Activated T-helper 17 cell treated with anti-CD3 and anti-CD28 coated beads, Interleukin-2, amount 50 U/mL, for 72 hours (primary cell): Measurements from ENCODE around the gene AUTS2. TPM values are rescaled to one million over a fixed set of nuclear protein-coding genes. Genes with fewer than 3 reads are reported as not detected.
A peak's percentile ranks its signal among the peaks of the same experiment; 100 is the strongest.

ENCODE experiments used
- ATAC-seq: fragments of 150-1000 bp; cut with Tn5 transposase; replicated peaks from 2 replicates; pipeline ENCODE4 v1.10.0; 2021; ENCODE audit warnings: mild to moderate bottlenecking, moderate library complexity
- H3K27ac Mint-ChIP-seq: one replicate; pipeline ENCODE4 v1.8.0; 2022; ENCODE audit warnings: mixed read lengths
- H3K27me3 Mint-ChIP-seq: one replicate; pipeline ENCODE4 v1.8.0; 2022; ENCODE audit warnings: mixed read lengths
- H3K36me3 Mint-ChIP-seq: one replicate; pipeline ENCODE4 v1.8.0; 2022; ENCODE audit warnings: low read depth, mild to moderate bottlenecking, mixed read lengths
- H3K4me1 Mint-ChIP-seq: one replicate; pipeline ENCODE4 v1.8.0; 2022; ENCODE audit warnings: mixed read lengths
- H3K4me3 Mint-ChIP-seq: one replicate; pipeline ENCODE4 v1.8.0; 2022; ENCODE audit warnings: mild to moderate bottlenecking, mixed read lengths
- H3K9me3 Mint-ChIP-seq: one replicate; pipeline ENCODE4 v1.8.0; 2022; ENCODE audit warnings: mixed read lengths
- total RNA-seq, 2 donors: library from RNA; stranded (reverse); gene quantifications; one replicate each; pipeline ENCODE4 v1.2.3, GENCODE V29; 2022

The AUTS2 gene
- total RNA-seq, 2 donors from 2014 or later: 20.1 to 39.9 TPM

DNA sequence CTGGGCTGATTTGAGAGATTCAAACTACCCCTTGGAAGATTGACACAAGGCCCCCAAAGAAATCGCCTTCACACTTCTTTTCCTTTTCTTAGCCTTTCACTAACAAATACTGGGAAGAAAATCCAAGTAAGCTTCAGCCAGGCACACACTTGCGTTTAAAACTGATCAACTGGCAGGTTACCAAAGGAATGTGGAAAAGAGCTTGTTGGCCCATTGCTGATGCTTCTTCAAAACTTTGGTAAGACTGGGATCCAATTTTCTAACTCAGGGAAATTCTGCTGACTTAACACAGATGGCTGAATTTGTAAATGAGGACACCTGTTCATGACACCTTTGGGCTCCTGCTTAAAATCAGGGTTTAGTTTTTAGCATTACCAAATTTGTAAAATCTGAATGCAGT lies 1069.1 kb downstream of the AUTS2 start:
- no peaks in the 10 kb centered on the region for H3K27me3 Mint-ChIP-seq

DNA sequence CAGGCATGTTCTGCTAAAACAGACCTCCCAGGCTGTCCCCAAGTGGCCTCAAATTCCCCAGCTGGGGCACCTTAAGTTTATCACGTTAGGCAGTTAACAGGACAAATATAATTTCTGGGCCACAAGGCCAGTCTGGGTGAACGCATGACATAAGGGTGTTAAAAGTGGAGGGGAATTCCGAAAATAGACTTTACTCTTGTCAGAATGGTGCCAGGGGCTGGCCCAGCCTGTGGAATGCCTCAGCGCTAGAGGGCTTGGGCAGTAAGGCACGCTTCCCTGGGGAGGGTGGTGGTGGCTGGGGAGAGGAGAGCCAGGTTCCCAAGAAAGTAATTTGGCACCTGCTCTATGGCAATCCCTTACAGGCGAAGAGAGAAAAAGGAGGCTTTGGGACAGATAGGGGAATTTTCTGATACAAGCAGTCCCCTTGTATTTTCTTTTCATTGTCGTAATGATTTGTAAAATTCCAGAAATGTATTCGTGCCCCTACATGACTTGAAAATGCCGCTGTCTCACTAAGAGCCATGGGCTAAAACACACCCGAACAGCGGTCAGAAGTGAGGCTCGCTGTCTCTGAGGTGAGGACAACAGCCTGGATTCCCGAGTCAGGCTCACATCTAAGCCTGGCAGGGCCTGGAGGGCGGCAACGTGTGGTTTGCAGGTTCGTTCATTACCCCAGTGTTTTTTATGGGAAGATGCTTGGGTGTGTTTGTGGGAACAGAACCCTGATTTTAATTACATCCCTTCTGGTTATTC lies 1070.5 kb downstream of the AUTS2 start:
- H3K27me3 Mint-ChIP-seq: no peaks in the 10 kb centered on the region
- H3K9me3 Mint-ChIP-seq: no peaks in the 10 kb centered on the region
- H3K27ac Mint-ChIP-seq: no peak overlapping the region
- ATAC-seq: no peak
- no peak overlapping the region for H3K4me3 Mint-ChIP-seq
- no peaks in the 10 kb centered on the region for H3K36me3 Mint-ChIP-seq
- peaks cover 4% of the 10 kb centered on the region for H3K4me1 Mint-ChIP-seq

More for the DNA sequence above, 1069.1 kb downstream of the AUTS2 start:
- Mint-ChIP-seq H3K4me3 (no peak overlapping the region), H3K27ac (no peak overlapping the region), H3K9me3 (no peaks in the 10 kb centered on the region), H3K4me1 (peaks cover 4% of the 10 kb centered on the region), H3K36me3 (no peaks in the 10 kb centered on the region)
- no peak for ATAC-seq

DNA sequence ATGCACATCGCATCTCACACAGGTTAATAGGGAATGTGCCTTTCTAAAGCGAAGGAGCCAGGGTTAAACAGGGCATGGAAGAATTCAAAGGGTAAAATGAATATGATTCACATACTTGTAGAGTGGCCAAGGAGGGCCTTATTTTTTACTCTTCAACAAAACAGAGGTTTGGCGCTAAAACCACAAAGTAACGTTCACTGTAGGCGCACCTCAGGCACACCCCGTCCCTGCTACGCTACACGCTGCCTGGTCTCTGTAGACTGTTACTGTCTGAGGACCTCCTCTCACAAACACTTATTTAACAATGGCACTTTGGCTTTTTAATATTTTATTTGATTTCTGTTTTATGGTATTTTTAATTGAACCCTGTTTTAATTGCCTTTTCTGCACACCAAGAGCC lies 1071.6 kb downstream of the AUTS2 start:
- Mint-ChIP-seq H3K27ac (no peak overlapping the region), H3K4me1 (peaks cover 4% of the 10 kb centered on the region), H3K4me3 (peak overlapping the region; percentile 42), H3K27me3 (no peaks in the 10 kb centered on the region), H3K9me3 (no peaks in the 10 kb centered on the region), H3K36me3 (no peaks in the 10 kb centered on the region)
- ATAC-seq: peak; percentile 75

DNA sequence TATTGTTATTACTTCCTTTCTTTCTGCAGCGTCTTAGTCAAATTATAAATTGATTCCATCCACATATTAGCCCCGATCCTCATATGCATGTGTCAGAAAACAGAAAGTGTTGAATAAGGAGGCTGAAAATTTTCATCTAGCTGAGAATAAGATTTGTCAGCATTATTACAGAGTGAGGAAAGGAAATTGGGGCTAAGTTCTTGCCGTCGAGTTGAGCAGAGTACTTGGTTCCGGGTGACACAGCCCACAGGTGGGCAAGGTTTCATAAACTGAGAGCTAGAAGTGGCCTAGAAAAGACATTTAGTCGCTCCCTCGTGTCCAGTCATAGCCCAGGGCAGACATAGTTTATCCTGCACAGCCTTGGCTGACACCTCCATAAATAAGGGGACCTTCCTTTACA lies 1072.0 kb downstream of the AUTS2 start:
- H3K27me3 Mint-ChIP-seq: no peaks in the 10 kb centered on the region

DNA sequence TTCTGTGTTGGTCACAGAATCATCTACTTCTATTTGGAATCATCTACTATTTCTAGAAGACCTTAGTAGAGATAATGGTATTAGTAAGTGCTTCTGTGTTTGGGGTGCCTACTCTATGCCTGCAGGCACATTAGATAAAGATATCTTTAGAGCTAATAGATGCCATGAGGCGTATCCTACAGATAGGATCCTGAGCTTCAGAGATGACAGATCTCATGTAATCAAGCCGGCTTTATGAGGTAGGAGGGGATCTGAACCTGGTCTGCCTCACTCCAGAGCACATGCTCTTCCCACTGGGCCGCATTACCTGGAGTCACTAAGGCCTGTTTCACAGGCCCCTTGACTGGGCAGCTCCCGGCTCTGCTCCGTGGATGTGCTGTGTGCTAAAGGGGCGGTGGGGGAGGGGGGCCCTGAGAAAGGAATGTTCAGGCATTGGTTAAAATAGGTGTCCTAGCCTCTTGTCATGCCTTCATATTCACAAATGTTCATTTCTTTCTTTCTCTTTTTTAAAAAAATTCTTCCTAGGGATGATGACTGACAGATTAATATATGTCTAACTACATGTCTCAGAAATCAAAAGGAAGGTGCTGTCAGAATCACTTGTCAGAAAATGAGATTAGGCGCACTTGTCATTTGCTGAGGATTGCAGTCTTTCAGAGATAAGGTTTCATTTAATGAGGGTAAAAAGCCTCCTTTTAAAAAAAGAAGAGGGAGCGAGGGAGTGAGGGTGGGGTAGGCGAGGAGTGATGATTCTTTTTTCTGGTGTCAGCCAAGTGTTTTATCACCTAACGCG lies 1075.7 kb downstream of the AUTS2 start:
- ATAC-seq: no peak
- H3K36me3 Mint-ChIP-seq: no peaks in the 10 kb centered on the region

More for the DNA sequence above, 1072.0 kb downstream of the AUTS2 start:
- H3K27ac Mint-ChIP-seq: no peak overlapping the region
- H3K4me1 Mint-ChIP-seq: peaks cover 4% of the 10 kb centered on the region
- no peaks in the 10 kb centered on the region for H3K36me3 Mint-ChIP-seq
- peak overlapping the region; percentile 42 for H3K4me3 Mint-ChIP-seq
- ATAC-seq: peak; percentile 39
- no peaks in the 10 kb centered on the region for H3K9me3 Mint-ChIP-seq

DNA sequence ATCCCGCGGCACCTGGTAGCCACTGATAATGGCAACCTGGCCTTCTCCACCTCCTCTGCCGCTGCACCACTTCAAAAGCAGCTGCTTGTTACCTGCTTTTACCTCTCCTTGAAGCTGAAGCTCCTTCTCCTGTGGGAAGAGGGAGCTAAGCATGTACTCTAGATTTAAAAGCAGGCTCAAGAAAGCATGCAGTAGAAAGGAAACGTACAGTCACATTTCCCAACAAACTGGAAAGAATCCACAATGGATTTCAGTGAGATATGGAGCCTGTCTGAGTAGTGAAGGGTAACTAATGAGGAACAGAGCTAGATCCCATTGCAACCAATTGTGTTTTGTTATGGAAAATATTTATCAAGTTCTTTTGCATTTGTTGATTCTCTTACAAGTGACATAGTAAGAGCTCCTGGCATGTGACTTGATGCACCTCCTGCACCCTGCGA lies 1076.3 kb downstream of the AUTS2 start:
- H3K27me3 Mint-ChIP-seq: peaks cover 4% of the 10 kb centered on the region
- no peak for ATAC-seq
- H3K4me1 Mint-ChIP-seq: peaks cover 11% of the 10 kb centered on the region
- no peak overlapping the region for H3K4me3 Mint-ChIP-seq
- H3K9me3 Mint-ChIP-seq: no peaks in the 10 kb centered on the region
- H3K36me3 Mint-ChIP-seq: no peaks in the 10 kb centered on the region
- no peak overlapping the region for H3K27ac Mint-ChIP-seq

More for the DNA sequence above, 1075.7 kb downstream of the AUTS2 start:
- H3K27ac Mint-ChIP-seq: no peak overlapping the region
- H3K9me3 Mint-ChIP-seq: no peaks in the 10 kb centered on the region
- peaks cover 8% of the 10 kb centered on the region for H3K4me1 Mint-ChIP-seq
- peaks cover 4% of the 10 kb centered on the region for H3K27me3 Mint-ChIP-seq
- H3K4me3 Mint-ChIP-seq: no peak overlapping the region

DNA sequence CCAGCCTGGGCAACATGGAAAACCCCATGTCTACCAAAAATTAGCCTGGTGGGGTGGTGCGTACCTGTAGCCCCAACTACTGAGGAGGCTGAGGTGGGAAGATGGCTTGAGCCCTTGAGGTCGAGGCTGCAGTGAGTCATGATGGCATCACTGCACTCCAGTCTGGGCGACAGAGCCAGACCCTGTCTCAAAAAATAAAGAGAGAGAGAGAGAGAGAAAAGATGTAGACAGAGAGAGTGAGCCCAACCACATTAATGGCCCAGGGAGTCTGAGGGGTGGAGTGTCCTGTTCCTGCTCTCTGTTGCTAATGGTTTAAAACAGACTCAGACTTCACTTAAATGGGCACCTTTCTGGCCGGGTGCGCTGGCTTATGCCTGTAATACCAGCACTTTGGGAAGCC lies 1078.0 kb downstream of the AUTS2 start:
- Mint-ChIP-seq H3K27me3 (peaks cover 4% of the 10 kb centered on the region), H3K36me3 (no peaks in the 10 kb centered on the region), H3K27ac (no peak overlapping the region), H3K4me1 (peaks cover 19% of the 10 kb centered on the region), H3K4me3 (no peak overlapping the region), H3K9me3 (no peaks in the 10 kb centered on the region)
- ATAC-seq: no peak

DNA sequence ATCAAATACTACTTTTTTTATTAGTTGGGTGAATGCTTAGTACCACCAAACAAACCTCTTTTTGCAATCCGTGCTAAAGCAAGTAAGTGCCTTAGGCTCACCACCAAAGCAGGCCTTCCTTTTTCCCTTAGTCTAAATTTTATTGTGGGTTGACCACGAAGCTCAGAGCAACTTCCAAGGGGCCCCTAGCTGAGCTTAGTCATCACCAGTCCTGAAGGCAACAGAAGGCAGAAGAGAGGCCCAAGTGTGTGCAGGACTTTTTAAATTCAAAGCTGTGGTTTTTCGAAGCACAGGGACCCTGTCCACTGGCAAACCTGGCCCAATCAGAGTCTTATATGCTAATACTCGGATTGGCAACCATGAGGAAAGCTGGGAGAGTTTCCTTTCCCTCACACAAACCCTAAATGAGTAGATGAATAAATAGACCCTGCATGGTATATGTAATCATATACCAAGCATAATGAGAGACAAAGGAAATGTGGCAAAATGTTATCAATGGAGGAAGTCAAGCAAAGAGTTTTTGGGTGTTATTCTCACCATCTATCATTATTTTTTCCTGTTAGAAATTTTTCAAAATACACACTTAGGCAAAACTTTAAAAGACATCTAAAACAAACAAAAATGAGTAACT lies 1080.5 kb downstream of the AUTS2 start:
- H3K4me3 Mint-ChIP-seq: peak overlapping the region; percentile 39
- ATAC-seq: peak; percentile 39
- peaks cover 7% of the 10 kb centered on the region for H3K27me3 Mint-ChIP-seq
- H3K36me3 Mint-ChIP-seq: no peaks in the 10 kb centered on the region
- peaks cover 4% of the 10 kb centered on the region for H3K9me3 Mint-ChIP-seq
- H3K4me1 Mint-ChIP-seq: peaks cover 19% of the 10 kb centered on the region
- peak overlapping the region; percentile 6 for H3K27ac Mint-ChIP-seq

DNA sequence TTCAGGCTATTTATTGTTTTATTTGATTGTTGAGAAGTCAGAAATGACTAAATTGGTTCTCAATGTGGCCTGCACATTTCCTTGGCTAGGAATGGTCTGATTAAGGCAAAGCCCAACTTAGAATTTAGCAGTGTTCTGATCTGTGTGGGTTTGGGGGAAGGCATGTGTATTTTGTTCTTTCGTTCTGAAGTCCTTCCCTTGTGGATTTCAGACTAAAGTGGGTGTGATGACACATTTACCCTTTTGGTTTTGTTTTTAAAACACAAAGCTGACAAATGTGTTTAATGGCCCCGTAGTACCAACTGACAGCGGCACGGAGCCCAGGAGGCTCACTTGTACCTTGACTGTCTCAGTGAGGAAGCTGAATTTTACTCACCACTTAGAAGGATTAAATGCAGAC lies 1081.4 kb downstream of the AUTS2 start:
- Mint-ChIP-seq H3K36me3 (no peaks in the 10 kb centered on the region), H3K4me3 (peak overlapping the region; percentile 39), H3K9me3 (peaks cover 4% of the 10 kb centered on the region), H3K27me3 (peaks cover 7% of the 10 kb centered on the region), H3K4me1 (peaks cover 19% of the 10 kb centered on the region), H3K27ac (peak overlapping the region; percentile 84)
- peak; percentile 80 for ATAC-seq

DNA sequence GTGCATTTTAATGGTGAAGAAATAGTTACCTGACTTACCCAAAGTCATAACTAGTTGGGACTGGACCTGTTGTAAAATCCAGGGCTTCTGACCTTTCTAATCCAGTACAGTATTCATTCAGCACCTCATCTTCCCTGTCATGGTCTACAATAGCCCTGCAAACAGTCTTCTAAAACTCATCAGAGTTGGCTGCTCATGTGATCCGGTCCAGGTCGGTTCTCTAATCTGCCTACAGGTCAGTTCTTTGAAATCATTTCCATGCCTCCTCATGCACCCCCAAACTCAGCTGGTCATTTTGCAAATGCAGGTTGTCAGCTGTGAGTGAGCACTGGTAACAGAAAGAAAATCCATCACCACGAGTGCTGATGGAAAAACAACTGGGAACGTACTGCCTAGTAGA lies 1082.0 kb downstream of the AUTS2 start:
- peak overlapping the region; percentile 84 for H3K27ac Mint-ChIP-seq
- H3K36me3 Mint-ChIP-seq: no peaks in the 10 kb centered on the region
- H3K4me3 Mint-ChIP-seq: peak overlapping the region; percentile 39
- ATAC-seq: no peak
- peaks cover 7% of the 10 kb centered on the region for H3K27me3 Mint-ChIP-seq
- H3K4me1 Mint-ChIP-seq: peaks cover 19% of the 10 kb centered on the region
- H3K9me3 Mint-ChIP-seq: peaks cover 4% of the 10 kb centered on the region

DNA sequence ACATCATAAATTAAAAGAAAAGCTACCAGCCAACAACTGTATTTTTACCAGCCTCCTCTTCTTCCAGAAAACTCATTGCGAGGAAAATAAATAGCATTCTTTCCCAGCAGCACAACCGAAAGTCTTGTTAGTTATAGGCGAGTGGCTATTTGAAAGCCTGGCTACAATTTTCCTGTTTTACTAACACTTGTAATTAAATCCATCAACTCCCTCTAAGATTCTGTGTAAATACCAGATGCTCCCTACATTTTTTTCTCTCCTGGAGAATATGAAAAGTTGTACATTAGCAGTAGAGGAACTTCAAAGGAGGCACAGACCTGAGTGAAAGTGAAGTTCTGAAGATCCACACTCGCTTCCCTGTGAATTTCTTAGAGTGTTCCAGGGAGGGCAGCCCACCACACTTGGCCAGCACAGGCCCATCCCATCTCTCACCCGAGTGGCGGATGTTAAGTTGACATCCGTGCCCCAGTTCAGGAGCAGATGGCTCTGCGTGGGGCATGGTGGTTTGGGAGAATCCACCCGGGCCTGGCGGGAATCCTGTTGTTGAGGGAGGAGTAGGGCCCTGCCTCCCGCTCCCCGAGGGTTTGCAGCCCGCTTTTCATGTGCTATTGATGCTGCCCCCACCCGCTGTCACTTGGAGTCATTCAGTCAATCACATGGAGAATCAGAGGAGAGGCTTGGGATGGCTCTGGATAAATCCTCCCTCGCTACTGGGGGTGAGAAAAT lies 1082.6 kb downstream of the AUTS2 start:
- no peak for ATAC-seq
- peak overlapping the region; percentile 39 for H3K4me3 Mint-ChIP-seq
- H3K4me1 Mint-ChIP-seq: peaks cover 19% of the 10 kb centered on the region
- H3K9me3 Mint-ChIP-seq: peaks cover 4% of the 10 kb centered on the region
- H3K27me3 Mint-ChIP-seq: peaks cover 7% of the 10 kb centered on the region
- no peaks in the 10 kb centered on the region for H3K36me3 Mint-ChIP-seq
- H3K27ac Mint-ChIP-seq: no peak overlapping the region

DNA sequence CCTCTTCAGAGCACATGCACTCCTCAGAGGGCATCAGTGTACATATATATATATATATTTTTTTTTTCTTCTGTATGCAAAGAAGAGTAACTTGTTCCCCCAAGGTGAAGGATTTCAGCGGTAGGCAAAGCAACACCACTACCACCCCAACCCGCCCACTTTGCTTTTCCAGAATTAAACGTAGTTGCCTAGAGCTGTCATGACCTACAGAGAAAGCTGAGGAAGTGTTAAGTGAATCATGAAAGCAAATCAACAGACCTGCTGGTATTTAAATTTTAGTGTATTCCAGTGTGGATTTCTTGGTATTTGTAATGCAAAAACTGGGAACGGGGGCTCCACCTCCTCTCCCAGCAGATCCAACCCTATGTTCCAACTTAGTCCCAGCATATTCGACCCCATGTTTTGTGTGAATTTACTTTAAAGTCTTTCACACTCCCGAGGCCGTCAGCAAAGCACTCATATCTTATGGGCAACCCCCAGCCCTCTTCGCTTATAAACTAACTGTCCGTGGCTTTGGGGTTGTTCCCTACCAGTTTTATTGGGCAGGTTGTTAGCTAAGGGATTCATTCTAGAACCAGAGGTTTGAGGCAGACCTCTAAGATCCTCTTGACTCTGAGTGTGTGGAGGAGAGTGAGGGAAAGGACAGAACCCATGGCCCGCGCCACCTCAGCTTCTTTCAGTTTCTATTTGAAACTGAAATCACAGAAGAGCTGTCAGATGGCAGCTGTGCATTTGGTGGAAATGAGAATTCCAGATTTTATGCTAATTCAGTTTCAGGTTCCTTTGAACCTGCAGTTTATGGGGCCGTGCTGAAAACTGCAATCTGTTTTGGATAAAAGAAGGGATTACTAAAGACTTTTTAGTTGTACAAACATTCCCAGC lies 1083.4 kb downstream of the AUTS2 start:
- H3K4me3 Mint-ChIP-seq: peak overlapping the region; percentile 59
- H3K27ac Mint-ChIP-seq: no peak overlapping the region
- H3K9me3 Mint-ChIP-seq: peaks cover 4% of the 10 kb centered on the region
- H3K4me1 Mint-ChIP-seq: peaks cover 19% of the 10 kb centered on the region
- peak; percentile 75 for ATAC-seq
- no peaks in the 10 kb centered on the region for H3K36me3 Mint-ChIP-seq
- peaks cover 7% of the 10 kb centered on the region for H3K27me3 Mint-ChIP-seq

DNA sequence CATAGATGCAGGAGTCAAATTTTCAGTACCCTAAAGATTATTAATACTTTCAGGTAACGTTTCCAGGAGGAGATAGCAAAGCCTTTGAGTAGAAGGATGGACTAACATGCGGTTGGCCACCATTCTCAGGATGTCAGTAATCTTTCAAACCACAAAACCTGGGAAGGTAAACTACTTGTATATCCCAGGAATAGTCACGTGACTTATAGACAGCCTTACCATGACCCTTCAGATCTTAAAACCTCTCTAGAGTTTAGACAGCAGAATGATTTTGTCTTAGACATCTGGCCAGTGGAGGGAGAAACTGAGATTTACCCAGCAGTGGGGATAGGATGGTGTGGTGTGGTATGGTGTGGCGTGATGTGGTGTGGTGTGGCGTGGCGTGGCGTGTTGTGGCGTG lies 1085.9 kb downstream of the AUTS2 start:
- Mint-ChIP-seq H3K4me1 (peaks cover 12% of the 10 kb centered on the region), H3K9me3 (peaks cover 4% of the 10 kb centered on the region), H3K4me3 (no peak overlapping the region), H3K36me3 (no peaks in the 10 kb centered on the region), H3K27me3 (peaks cover 3% of the 10 kb centered on the region), H3K27ac (no peak overlapping the region)
- ATAC-seq: no peak
